B cell (primary cell): Measurements from ENCODE around the gene MC1R. TPM values are rescaled to one million over a fixed set of nuclear protein-coding genes. Genes with fewer than 3 reads are reported as not detected.

ENCODE experiments used
- ATAC-seq: fragments of 200-7000 bp; cut with Tn5 transposase; one replicate; pipeline ENCODE4 v1.10.0; 2021; ENCODE audit warnings: low read depth, mild to moderate bottlenecking, moderate number of reproducible peaks, moderate library complexity
- CTCF ChIA-PET: fragments of 350-600 bp; sonication (Branson Sonifier 250); formaldehyde crosslinking; loops from one replicate; lab custom pipeline; 2021; ENCODE audit warnings: antibody characterized with exemption, inconsistent platforms; lab: Charles Lee
- POLR2A ChIA-PET: fragments of 350-600 bp; sonication (Branson Sonifier 250); formaldehyde crosslinking; loops from one replicate; lab custom pipeline; 2021; ENCODE audit warnings: antibody characterized with exemption; lab: Charles Lee
- DNase-seq: peaks from one replicate; pipeline ENCODE4 v3.0.0; 2013
- H2AFZ ChIP-seq: 2 replicates; pipeline ENCODE4 v1.6.1; 2012; ENCODE audit warnings: mild to moderate bottlenecking, low read depth, low read length; ENCODE audit not compliant: insufficient read depth, poor library complexity, severe bottlenecking
- H3K27ac ChIP-seq, 2 donors: 1 replicate in 1 of 2; 2 replicates in 1 of 2; pipeline ENCODE4 v1.5.1; 2012 to 2013; ENCODE audit warnings: low read length in 2 of 2, mild to moderate bottlenecking in 2 of 2, moderate library complexity in 1 of 2
- H3K27me3 ChIP-seq, 4 experiments: fragments of 200-600 bp in 1 of 4; sonication (generic) in 1 of 4; replicated peaks in 1 of 4; 1 replicate in 2 of 4; 2 replicates in 2 of 4; pipeline versions ENCODE4 v1.6.1 to v1.7.0; 2013 to 2016; ENCODE audit warnings: low read length in 3 of 4, mild to moderate bottlenecking in 2 of 4, mixed read lengths in 1 of 4, moderate library complexity in 1 of 4; ENCODE audit not compliant: insufficient read depth in 4 of 4, control insufficient read depth in 3 of 4; ENCODE audit errors: control extremely low read depth in 1 of 4
- H3K36me3 ChIP-seq, 2 experiments: replicated peaks in 1 of 2; 1 replicate in 1 of 2; 2 replicates in 1 of 2; pipeline versions ENCODE4 v1.6.1 to v1.7.1; 2013; ENCODE audit warnings: low read length in 1 of 2; ENCODE audit not compliant: insufficient read depth in 2 of 2, control insufficient read depth in 1 of 2; ENCODE audit errors: control extremely low read depth in 1 of 2, extremely low read depth in 1 of 2
- H3K4me1 ChIP-seq, 2 donors: fragments of 200-600 bp in 1 of 2; sonication (generic) in 1 of 2; 1 replicate in 1 of 2; 2 replicates in 1 of 2; pipeline versions ENCODE4 v1.5.1 to v1.6.1; 2013 to 2017; ENCODE audit warnings: low read length in 2 of 2; ENCODE audit not compliant: control insufficient read depth in 2 of 2, insufficient read depth in 2 of 2
- H3K4me2 ChIP-seq: replicated peaks from 2 replicates; pipeline ENCODE3; 2012; ENCODE audit warnings: mild to moderate bottlenecking, low read depth, low read length; ENCODE audit not compliant: poor library complexity, severe bottlenecking
- H3K4me3 ChIP-seq, 5 experiments: fragments of 200-600 bp in 1 of 5; sonication (generic) in 1 of 5; 1 replicate in 3 of 5; 2 replicates in 2 of 5; pipeline versions ENCODE4 v1.5.1 to v1.7.0; 2011 to 2016; ENCODE audit warnings: low read length in 4 of 5, mild to moderate bottlenecking in 4 of 5, low read depth in 2 of 5, control low read depth in 1 of 5, moderate library complexity in 1 of 5; ENCODE audit not compliant: insufficient read depth in 1 of 5; ENCODE audit errors: control extremely low read depth in 1 of 5, extremely low read depth in 1 of 5
- H3K79me2 ChIP-seq: fragments of 200-600 bp; sonication (generic); one replicate; pipeline ENCODE4 v1.6.0; 2016; ENCODE audit warnings: low read length; ENCODE audit not compliant: control insufficient read depth, insufficient read depth
- H3K9ac ChIP-seq: fragments of 200-600 bp; sonication (generic); 2 replicates; pipeline ENCODE4 v1.6.1; 2017; ENCODE audit warnings: mild to moderate bottlenecking, low read length, moderate library complexity
- H3K9me3 ChIP-seq, 3 donors: one replicate each; pipeline versions ENCODE4 v1.6.1 to v1.7.1; 2013; ENCODE audit warnings: low read length in 2 of 3; ENCODE audit not compliant: control insufficient read depth in 2 of 3, insufficient read depth in 1 of 3; ENCODE audit errors: control extremely low read depth in 1 of 3
- H4K20me1 ChIP-seq: 2 replicates; pipeline ENCODE4 v1.6.0; 2012; ENCODE audit warnings: mild to moderate bottlenecking, low read length; ENCODE audit not compliant: insufficient read depth, control insufficient read depth, poor library complexity, severe bottlenecking
- H3K27ac Mint-ChIP-seq: one replicate; pipeline ENCODE4 v1.8.0; 2021; ENCODE audit warnings: mixed read lengths
- H3K27me3 Mint-ChIP-seq: one replicate; pipeline ENCODE4 v1.8.0; 2021; ENCODE audit warnings: mixed read lengths
- H3K4me1 Mint-ChIP-seq: one replicate; pipeline ENCODE4 v1.8.0; 2021; ENCODE audit warnings: mixed read lengths
- H3K4me3 Mint-ChIP-seq: one replicate; pipeline ENCODE4 v1.8.0; 2021; ENCODE audit warnings: mixed read lengths
- H3K9me3 Mint-ChIP-seq: one replicate; pipeline ENCODE4 v1.8.0; 2022; ENCODE audit warnings: mixed read lengths; ENCODE audit not compliant: insufficient read depth
- CTCF ChIP-seq: fragments of 200-600 bp; IDR thresholded peaks from one replicate; pipeline ENCODE4 v1.8.0; 2022; ENCODE audit warnings: antibody characterized with exemption, mild to moderate bottlenecking
- EZH2 ChIP-seq: IDR thresholded peaks from 2 replicates; pipeline ENCODE4 v1.6.1; 2012; ENCODE audit warnings: borderline replicate concordance, low read depth, mild to moderate bottlenecking, moderate library complexity, low read length; ENCODE audit not compliant: insufficient read depth, poor library complexity, severe bottlenecking
- WGBS: methylation state at CpG from one replicate; pipeline ENCODE4 v1.1.5; 2013; ENCODE audit warnings: missing lambda C conversion rate; ENCODE audit not compliant: insufficient coverage; 5-methylcytosine and 5-hydroxymethylcytosine counted together
- intact Hi-C: fragments of 100-400 bp; cut with micrococcal nuclease; formaldehyde crosslinking; loops from one replicate; pipeline ENCODE4 v1.10.0; 2022
- polyA plus RNA-seq: library from polyadenylated mRNA; depleted of rRNA; stranded (reverse); fragments of >200 nt; gene quantifications from 2 replicates; pipeline ENCODE4 v1.2.3, GENCODE V29; 2012
- total RNA-seq, 2 donors: library from RNA; stranded (reverse); fragments of 120-200 nt in 1 of 2; gene quantifications; 1 replicate in 1 of 2; 2 replicates in 1 of 2; pipeline versions ENCODE4 v1.2.3 to v1.2.4, GENCODE V29; 2013 to 2022

Gene MC1R
- total and polyA plus RNA-seq, 2 donors (not counting 1 experiment from before 2014, with no cell fraction given): 13.2 to 15.2 TPM

GRCh38 chr16:89924297-89924924 lies 5.7 kb downstream of the MC1R start:
- peak overlapping the region; percentile 93 for H3K4me2 ChIP-seq

More at GRCh38 chr16:89924297-89924924, 5.7 kb downstream of the MC1R start:
- H3K9ac ChIP-seq: no peak overlapping the region
- Mint-ChIP-seq H3K9me3 (no peaks in the 10 kb centered on the region), H3K4me1 (peaks cover 39% of the 10 kb centered on the region), H3K27ac (peak overlapping the region; percentile 6), H3K27me3 (peaks cover 22% of the 10 kb centered on the region), H3K4me3 (peak overlapping the region; percentile 64)
- H2AFZ ChIP-seq: no peak overlapping the region
- intact Hi-C loops: loop anchor here (10.0 kb wide), 1 partner anchor 90 kb away; the partner anchor contains the start of gene DBNDD1
- CTCF ChIA-PET: interaction anchor here (1.3 kb wide), 1 partner anchor 14 kb away, joined by 6 read pairs; no protein-coding TSS in a partner anchor
- H3K36me3 ChIP-seq: no peaks in the 10 kb centered on the region
- peak; percentile 68 for DNase-seq
- peaks cover 0 to 82% (median 42%) of the 10 kb centered on the region in 4 experiments for H3K27me3 ChIP-seq
- H3K4me3 ChIP-seq: peak overlapping the region in 3 of 5 experiments; percentile 21 to 39 (median 32)
- POLR2A ChIA-PET: no interaction called here
- TF ChIP-seq EZH2 (no peak), CTCF (no peak)
- peaks cover 34% of the 10 kb centered on the region for H4K20me1 ChIP-seq
- no peaks in the 10 kb centered on the region for H3K79me2 ChIP-seq
- 0% methylated on average over 13 of the region's 14 CpGs for WGBS
- peaks cover 0 to 56% (median 0%) of the 10 kb centered on the region in 3 donors for H3K9me3 ChIP-seq
- H3K4me1 ChIP-seq: peaks cover 51 to 54% of the 10 kb centered on the region in 2 donors
- peak; percentile 19 for ATAC-seq
- no peak overlapping the region for H3K27ac ChIP-seq
